Activated CD4-positive, alpha-beta memory T cell treated with anti-CD3 and anti-CD28 coated beads for 36 hours (primary cell): ENCODE data around the gene UCMA. TPM values are rescaled to one million over a fixed set of nuclear protein-coding genes. Genes with fewer than 3 reads are reported as not detected.

Experiments
- CTCF ChIA-PET: fragments of 350-600 bp; sonication (Branson Sonifier 250); formaldehyde crosslinking; loops from one replicate; lab custom pipeline; 2021; ENCODE audit warnings: antibody characterized with exemption, inconsistent platforms; lab: Charles Lee
- POLR2A ChIA-PET: fragments of 350-600 bp; sonication (Branson Sonifier 250); formaldehyde crosslinking; loops from one replicate; lab custom pipeline; 2021; ENCODE audit warnings: antibody characterized with exemption; lab: Charles Lee
- DNase-seq: peaks from one replicate; pipeline ENCODE4 v3.0.0-alpha.2; 2020
- H3K27ac Mint-ChIP-seq: one replicate; pipeline ENCODE4 v1.8.0; 2021; ENCODE audit warnings: mixed read lengths
- H3K27me3 Mint-ChIP-seq: one replicate; pipeline ENCODE4 v1.8.0; 2021; ENCODE audit warnings: mixed read lengths
- H3K36me3 Mint-ChIP-seq: one replicate; pipeline ENCODE4 v1.8.0; 2021; ENCODE audit warnings: mixed read lengths
- H3K4me1 Mint-ChIP-seq: one replicate; pipeline ENCODE4 v1.8.0; 2021; ENCODE audit warnings: low read depth, mixed read lengths
- H3K4me3 Mint-ChIP-seq: one replicate; pipeline ENCODE4 v1.8.0; 2021; ENCODE audit warnings: mild to moderate bottlenecking, mixed read lengths
- H3K9me3 Mint-ChIP-seq: one replicate; pipeline ENCODE4 v1.8.0; 2021; ENCODE audit warnings: mixed read lengths
- intact Hi-C: fragments of 100-400 bp; cut with micrococcal nuclease; formaldehyde crosslinking; loops from one replicate; pipeline ENCODE4 v1.15.1; 2023
- total RNA-seq, 2 experiments: library from RNA; stranded (reverse); gene quantifications; one replicate each; pipeline ENCODE4 v1.2.3, GENCODE V29; 2021

Gene UCMA
- total RNA-seq, 2 experiments from 2014 or later = not detected

DNA sequence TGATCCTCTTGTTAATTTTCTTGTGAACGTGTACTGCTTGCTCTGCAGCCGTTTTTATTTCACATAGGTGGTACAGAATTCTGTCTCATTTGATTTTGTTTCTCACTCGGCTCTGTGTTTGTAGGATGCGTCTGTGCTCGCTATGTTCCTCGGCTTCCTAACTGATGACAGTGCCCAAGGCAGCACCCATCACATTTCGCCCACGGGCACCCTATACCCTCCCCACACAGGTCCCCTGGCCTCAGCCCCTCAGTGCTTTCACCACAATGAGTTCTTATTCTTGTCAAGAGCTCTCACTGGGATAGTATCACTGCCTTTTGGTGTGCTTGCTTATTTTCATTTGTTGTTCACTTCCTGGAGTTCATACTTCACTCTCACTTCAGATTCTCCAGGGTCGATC, 28.1 kb downstream of the UCMA start:
- Mint-ChIP-seq H3K4me3 (no peak overlapping the region), H3K4me1 (no peaks in the 10 kb centered on the region), H3K9me3 (no peaks in the 10 kb centered on the region), H3K36me3 (peaks cover 68% of the 10 kb centered on the region), H3K27me3 (no peaks in the 10 kb centered on the region), H3K27ac (no peak overlapping the region)
- no peak for DNase-seq
- ChIA-PET CTCF (interaction anchor here (0.6 to 3.4 kb wide), 2 partner anchors 97 to 236 kb away, joined by 4 to 23 read pairs; no protein-coding TSS in a partner anchor), POLR2A (no interaction called here)
- intact Hi-C loops = no loop called here

GRCh38 chr10:13201132-13201531, 33.0 kb downstream of the UCMA start:
- H3K4me3 Mint-ChIP-seq = no peak overlapping the region
- no peaks in the 10 kb centered on the region for H3K9me3 Mint-ChIP-seq
- ChIA-PET POLR2A (no interaction called here), CTCF (no interaction called here)
- no peaks in the 10 kb centered on the region for H3K4me1 Mint-ChIP-seq
- H3K27ac Mint-ChIP-seq = no peak overlapping the region
- intact Hi-C loops = no loop called here
- H3K27me3 Mint-ChIP-seq = no peaks in the 10 kb centered on the region
- no peak for DNase-seq
- peaks cover 67% of the 10 kb centered on the region for H3K36me3 Mint-ChIP-seq

GRCh38 chr10:13195016-13195415, 39.2 kb downstream of the UCMA start:
- Mint-ChIP-seq H3K4me1 (no peaks in the 10 kb centered on the region), H3K4me3 (no peak overlapping the region), H3K36me3 (peaks cover 64% of the 10 kb centered on the region), H3K27ac (no peak overlapping the region), H3K27me3 (no peaks in the 10 kb centered on the region), H3K9me3 (no peaks in the 10 kb centered on the region)
- POLR2A ChIA-PET = interaction anchor here (0.7 kb wide), 1 partner anchor 109 kb away, joined by 3 read pairs; no protein-coding TSS in a partner anchor
- intact Hi-C loops = no loop called here
- CTCF ChIA-PET = interaction anchor here (0.9 to 1.1 kb wide), 2 partner anchors 33 to 108 kb away, joined by 3 read pairs; partner anchors contain the start of gene MCM10
- DNase-seq = no peak

- peaks cover 60% of the 10 kb centered on the region for H3K36me3 Mint-ChIP-seq
These were observed 40.5 kb downstream of the UCMA start for GRCh38 chr10:13193637-13194036.

GRCh38 chr10:13191362-13191761, 42.8 kb downstream of the UCMA start:
- Mint-ChIP-seq H3K27ac (no peak overlapping the region), H3K4me3 (no peak overlapping the region), H3K4me1 (no peaks in the 10 kb centered on the region), H3K27me3 (no peaks in the 10 kb centered on the region), H3K9me3 (no peaks in the 10 kb centered on the region), H3K36me3 (peaks cover 63% of the 10 kb centered on the region)
- CTCF ChIA-PET = no interaction called here
- POLR2A ChIA-PET = no interaction called here
- DNase-seq = no peak
- intact Hi-C loops = no loop called here

More at GRCh38 chr10:13193637-13194036, 40.5 kb downstream of the UCMA start:
- ChIA-PET CTCF (interaction anchor here (1.0 kb wide), 1 partner anchor 108 kb away, joined by 3 read pairs; no protein-coding TSS in a partner anchor), POLR2A (no interaction called here)
- Mint-ChIP-seq H3K27ac (no peak overlapping the region), H3K4me1 (no peaks in the 10 kb centered on the region), H3K27me3 (no peaks in the 10 kb centered on the region), H3K4me3 (no peak overlapping the region), H3K9me3 (no peaks in the 10 kb centered on the region)
- intact Hi-C loops = no loop called here
- DNase-seq = no peak

GRCh38 chr10:13190816-13191215, 43.4 kb downstream of the UCMA start:
- intact Hi-C loops = no loop called here
- no peak for DNase-seq
- no peak overlapping the region for H3K4me3 Mint-ChIP-seq
- H3K27ac Mint-ChIP-seq = no peak overlapping the region
- CTCF ChIA-PET = interaction anchor here (0.6 kb wide), 1 partner anchor 53 kb away, joined by 3 read pairs; no protein-coding TSS in a partner anchor
- no peaks in the 10 kb centered on the region for H3K27me3 Mint-ChIP-seq
- H3K9me3 Mint-ChIP-seq = no peaks in the 10 kb centered on the region
- peaks cover 64% of the 10 kb centered on the region for H3K36me3 Mint-ChIP-seq
- POLR2A ChIA-PET = no interaction called here
- no peaks in the 10 kb centered on the region for H3K4me1 Mint-ChIP-seq

GRCh38 chr10:13189961-13190360, 44.2 kb downstream of the UCMA start:
- H3K4me1 Mint-ChIP-seq = no peaks in the 10 kb centered on the region
- H3K27me3 Mint-ChIP-seq = no peaks in the 10 kb centered on the region
- ChIA-PET POLR2A (no interaction called here), CTCF (no interaction called here)
- peaks cover 66% of the 10 kb centered on the region for H3K36me3 Mint-ChIP-seq
- no peak overlapping the region for H3K4me3 Mint-ChIP-seq
- no peaks in the 10 kb centered on the region for H3K9me3 Mint-ChIP-seq
- no peak for DNase-seq
- no peak overlapping the region for H3K27ac Mint-ChIP-seq
- intact Hi-C loops = no loop called here

GRCh38 chr10:13188593-13188992, 45.6 kb downstream of the UCMA start:
- DNase-seq = no peak
- POLR2A ChIA-PET = no interaction called here
- H3K36me3 Mint-ChIP-seq = peaks cover 70% of the 10 kb centered on the region
- no peak overlapping the region for H3K4me3 Mint-ChIP-seq
- no peak overlapping the region for H3K27ac Mint-ChIP-seq
- H3K27me3 Mint-ChIP-seq = no peaks in the 10 kb centered on the region
- CTCF ChIA-PET = no interaction called here
- intact Hi-C loops = no loop called here
- no peaks in the 10 kb centered on the region for H3K9me3 Mint-ChIP-seq
- no peaks in the 10 kb centered on the region for H3K4me1 Mint-ChIP-seq

DNA sequence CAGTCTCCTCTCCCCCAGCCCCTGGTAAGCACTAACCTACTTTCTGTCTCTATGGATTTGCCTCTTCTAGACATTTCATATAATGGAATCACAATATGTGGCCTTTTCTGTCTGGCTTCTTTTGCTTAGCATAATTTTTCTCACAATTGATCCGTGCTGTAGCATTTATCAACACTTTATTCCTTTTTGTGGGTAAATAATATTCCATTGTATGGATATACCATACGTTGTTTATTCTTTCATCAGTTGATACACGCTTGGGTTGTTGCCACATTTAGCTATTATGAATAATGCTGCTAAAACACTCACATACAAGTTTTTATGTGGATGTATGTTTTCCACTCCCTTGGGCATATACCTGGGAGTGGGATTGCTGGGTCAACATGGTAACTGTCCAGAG, 47.0 kb downstream of the UCMA start:
- ChIA-PET POLR2A (no interaction called here), CTCF (no interaction called here)
- Mint-ChIP-seq H3K36me3 (peaks cover 68% of the 10 kb centered on the region), H3K27ac (no peak overlapping the region), H3K9me3 (no peaks in the 10 kb centered on the region), H3K4me3 (no peak overlapping the region), H3K27me3 (no peaks in the 10 kb centered on the region), H3K4me1 (no peaks in the 10 kb centered on the region)
- intact Hi-C loops = no loop called here
- DNase-seq = no peak

DNA sequence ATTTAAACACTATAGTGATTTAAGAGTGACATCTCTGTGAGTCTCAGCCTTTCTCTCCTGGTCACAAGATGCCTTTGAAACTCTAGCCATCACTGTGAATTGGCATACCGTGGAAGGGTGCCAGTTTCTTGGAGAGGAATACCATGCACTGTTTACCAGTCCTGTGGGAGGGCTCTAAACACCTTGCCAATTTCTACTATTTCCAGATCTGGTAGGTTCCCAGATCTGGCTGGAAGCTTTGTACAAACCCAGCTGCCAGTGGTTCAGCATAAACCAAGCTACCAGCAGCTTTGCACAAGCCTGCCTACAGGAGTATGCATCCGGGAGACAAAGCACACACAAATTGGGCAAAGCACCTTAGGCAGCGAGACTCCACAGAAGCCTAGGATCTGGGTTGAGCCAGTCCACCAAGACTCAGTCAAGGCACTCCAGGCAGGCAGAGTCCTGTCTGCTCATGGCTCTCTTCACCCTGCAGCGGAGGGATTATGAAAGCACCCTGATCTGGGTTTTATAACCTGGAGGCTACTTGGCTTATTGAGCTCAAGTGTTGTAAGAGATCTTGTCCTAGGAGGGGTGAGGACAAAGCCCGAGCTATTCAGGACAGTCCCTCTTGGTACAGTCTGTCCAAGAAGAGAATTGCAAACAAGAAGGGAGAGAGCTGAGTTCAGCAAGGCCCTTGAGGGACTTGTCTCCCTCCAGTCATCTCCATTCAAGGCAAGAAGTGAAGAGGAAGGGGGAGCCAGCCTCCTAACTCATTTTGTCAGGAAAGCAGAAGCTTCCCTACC, 49.3 kb downstream of the UCMA start:
- Mint-ChIP-seq H3K4me3 (no peak overlapping the region), H3K36me3 (peaks cover 77% of the 10 kb centered on the region), H3K27me3 (no peaks in the 10 kb centered on the region), H3K27ac (no peak overlapping the region), H3K9me3 (no peaks in the 10 kb centered on the region), H3K4me1 (peaks cover 11% of the 10 kb centered on the region)
- DNase-seq = no peak
- intact Hi-C loops = no loop called here
- ChIA-PET CTCF (interaction anchor here (0.7 kb wide), 1 partner anchor 23 kb away, joined by 4 read pairs; the partner anchor contains the start of gene MCM10), POLR2A (no interaction called here)

DNA sequence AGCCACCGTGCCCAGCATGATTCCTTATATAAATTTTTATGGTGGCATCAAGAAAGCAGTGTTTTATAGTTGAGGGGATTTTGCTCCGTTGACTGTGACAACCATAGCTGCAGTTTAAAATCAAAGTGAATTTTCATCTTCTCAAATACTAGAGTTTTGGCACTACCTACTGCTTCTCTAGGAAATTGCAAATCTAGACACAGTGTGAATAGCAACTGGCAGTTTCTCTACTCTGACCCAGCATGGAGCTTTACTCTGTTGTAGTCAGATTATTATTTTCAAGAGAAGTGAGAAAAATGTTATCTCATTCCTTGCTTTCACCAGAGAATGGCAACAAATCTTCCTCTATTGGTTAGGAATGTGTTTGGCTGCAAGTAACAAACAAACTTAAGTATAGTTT, 49.9 kb downstream of the UCMA start:
- CTCF ChIA-PET = no interaction called here
- intact Hi-C loops = no loop called here
- DNase-seq = no peak
- Mint-ChIP-seq H3K4me3 (no peak overlapping the region), H3K4me1 (peaks cover 11% of the 10 kb centered on the region), H3K27me3 (no peaks in the 10 kb centered on the region), H3K9me3 (no peaks in the 10 kb centered on the region), H3K36me3 (peaks cover 79% of the 10 kb centered on the region), H3K27ac (no peak overlapping the region)
- POLR2A ChIA-PET = no interaction called here

DNA sequence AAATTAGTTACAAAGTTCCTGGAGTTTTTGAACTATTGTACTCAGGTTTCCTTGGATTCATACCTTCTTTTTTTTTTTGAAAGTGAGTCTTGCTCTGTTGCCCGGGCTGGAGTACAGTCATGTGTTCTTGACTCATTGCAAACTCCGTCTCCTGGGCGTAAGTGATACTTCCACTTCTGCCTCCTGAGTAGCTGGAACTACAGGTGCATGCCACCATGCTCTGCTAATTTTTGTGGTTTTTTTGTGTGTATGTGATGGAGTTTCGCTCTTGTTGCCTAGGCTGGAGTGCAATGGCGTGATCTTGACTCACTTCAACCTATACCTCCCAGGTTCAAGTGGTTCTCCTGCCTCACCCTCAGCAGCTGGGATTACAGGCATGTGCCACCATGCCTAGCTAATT, 50.5 kb downstream of the UCMA start:
- peaks cover 80% of the 10 kb centered on the region for H3K36me3 Mint-ChIP-seq
- intact Hi-C loops = no loop called here
- H3K4me3 Mint-ChIP-seq = no peak overlapping the region
- POLR2A ChIA-PET = no interaction called here
- peaks cover 11% of the 10 kb centered on the region for H3K4me1 Mint-ChIP-seq
- no peak overlapping the region for H3K27ac Mint-ChIP-seq
- H3K9me3 Mint-ChIP-seq = no peaks in the 10 kb centered on the region
- H3K27me3 Mint-ChIP-seq = no peaks in the 10 kb centered on the region
- DNase-seq = no peak
- CTCF ChIA-PET = no interaction called here

- no peak overlapping the region for H3K4me3 Mint-ChIP-seq
- ChIA-PET POLR2A (no interaction called here), CTCF (interaction anchor here (1.3 kb wide), 1 partner anchor 21 kb away, joined by 3 read pairs; the partner anchor contains the start of gene MCM10)
- intact Hi-C loops = no loop called here
- H3K27ac Mint-ChIP-seq = no peak overlapping the region
- peaks cover 86% of the 10 kb centered on the region for H3K36me3 Mint-ChIP-seq
- no peaks in the 10 kb centered on the region for H3K9me3 Mint-ChIP-seq
- no peak for DNase-seq
- H3K4me1 Mint-ChIP-seq = peaks cover 11% of the 10 kb centered on the region
- no peaks in the 10 kb centered on the region for H3K27me3 Mint-ChIP-seq
These were observed 51.8 kb downstream of the UCMA start for GRCh38 chr10:13182424-13182823.
